Measurements from ENCODE around the gene TMCO6.
"Not testable (repeated sequence)": the region's sequence is repeated elsewhere in the genome, so short reads cannot be mapped to it uniquely, and the experiment has no call there.

DNA sequence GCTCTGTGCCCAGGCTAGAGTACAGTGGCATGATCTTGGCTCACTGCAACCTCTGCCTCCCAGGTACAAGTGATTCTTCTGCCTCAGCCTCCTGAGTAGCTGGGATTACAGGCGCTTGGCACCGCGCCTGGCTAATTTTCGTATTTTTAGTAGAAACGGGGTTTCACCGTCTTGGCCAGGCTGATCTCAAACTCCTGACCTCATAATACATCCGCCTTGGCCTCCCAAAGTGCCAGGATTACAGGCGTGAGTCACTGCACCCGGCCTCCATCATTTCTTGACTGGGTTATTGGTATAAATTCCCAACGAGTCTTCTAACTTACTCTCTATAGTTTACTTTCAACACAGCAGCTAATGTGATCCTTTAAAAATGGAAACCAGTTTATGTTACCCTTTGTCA, 14.4 kb upstream of the TMCO6 start:
- not testable (repeated sequence) for TF ChIP-seq CTCF, POLR2A (IDR thresholded peaks at IDR 0.05)
